HFFc6 (cell line): ENCODE measurements around the gene MT4. TPM values are rescaled to one million over a fixed set of nuclear protein-coding genes. Genes with fewer than 3 reads are reported as not detected.

Experiments
- DNase-seq: peaks from one replicate; pipeline ENCODE4 v3.0.0-alpha.2; 2018
- H3K27ac Mint-ChIP-seq: 2 replicates; pipeline ENCODE4 v1.8.0; 2020; ENCODE audit warnings: mild to moderate bottlenecking, mixed read lengths
- H3K27me3 Mint-ChIP-seq: 2 replicates; pipeline ENCODE4 v1.8.0; 2021; ENCODE audit warnings: mild to moderate bottlenecking, moderate library complexity, mixed read lengths; ENCODE audit not compliant: insufficient read depth
- H3K36me3 Mint-ChIP-seq: 2 replicates; pipeline ENCODE4 v1.8.0; 2021; ENCODE audit warnings: low read depth, mixed read lengths
- H3K4me1 Mint-ChIP-seq: 2 replicates; pipeline ENCODE4 v1.8.0; 2020; ENCODE audit warnings: low read depth, mixed read lengths
- H3K4me3 Mint-ChIP-seq: 2 replicates; pipeline ENCODE4 v1.8.0; 2020; ENCODE audit warnings: mild to moderate bottlenecking, moderate library complexity, mixed read lengths
- H3K9me3 Mint-ChIP-seq: 2 replicates; pipeline ENCODE4 v1.8.0; 2020; ENCODE audit warnings: mild to moderate bottlenecking, mixed read lengths
- CTCF ChIP-seq: fragments of 200-600 bp; sonication (generic); IDR thresholded peaks from 2 replicates; pipeline ENCODE4 v1.5.0; 2021; ENCODE audit warnings: antibody characterized with exemption, mild to moderate bottlenecking
- total RNA-seq, 6 experiments: library from RNA; stranded (reverse); fragmentation: NEBNext Ultra II Directional; extraction: Animal tissue kit (Norgen Biotek cat#: 25700); gene quantifications; 2 replicates in 1 of 6; 3 replicates in 5 of 6; pipeline ENCODE4 v1.2.3, GENCODE V29; 2021

MT4 gene
- total RNA-seq, 6 experiments from 2014 or later: not detected

- peaks cover 14% of the 10 kb centered on the region; the same call in 1 of the 2 replicates for H3K36me3 Mint-ChIP-seq
These were observed 41.2 kb downstream of the MT4 start for GRCh38 chr16:56606071-56606475.

GRCh38 chr16:56606476-56607108 lies 41.7 kb downstream of the MT4 start:
- H3K27me3 Mint-ChIP-seq: peaks cover 6% of the 10 kb centered on the region
- no peaks in the 10 kb centered on the region for H3K9me3 Mint-ChIP-seq
- peak; percentile 90 for DNase-seq
- peaks cover 58% of the 10 kb centered on the region for H3K4me1 Mint-ChIP-seq
- peak overlapping the region; percentile 84 for H3K4me3 Mint-ChIP-seq
- TF ChIP-seq CTCF: no peak
- peak overlapping the region; percentile 100 for H3K27ac Mint-ChIP-seq
- peaks cover 14% of the 10 kb centered on the region; the same call in 1 of the 2 replicates for H3K36me3 Mint-ChIP-seq

More at GRCh38 chr16:56606071-56606475, 41.2 kb downstream of the MT4 start:
- peak overlapping the region; percentile 84 for H3K4me3 Mint-ChIP-seq
- TF ChIP-seq CTCF: no peak
- peaks cover 6% of the 10 kb centered on the region for H3K27me3 Mint-ChIP-seq
- DNase-seq: no peak
- peaks cover 53% of the 10 kb centered on the region for H3K4me1 Mint-ChIP-seq
- H3K9me3 Mint-ChIP-seq: no peaks in the 10 kb centered on the region
- H3K27ac Mint-ChIP-seq: peak overlapping the region; percentile 100

GRCh38 chr16:56607109-56607618 lies 42.3 kb downstream of the MT4 start:
- TF ChIP-seq CTCF: no peak
- Mint-ChIP-seq H3K4me1 (peaks cover 61% of the 10 kb centered on the region), H3K9me3 (no peaks in the 10 kb centered on the region), H3K4me3 (peak overlapping the region; percentile 84), H3K36me3 (peaks cover 14% of the 10 kb centered on the region; the same call in 1 of the 2 replicates), H3K27me3 (peaks cover 6% of the 10 kb centered on the region), H3K27ac (peak overlapping the region; percentile 100)
- DNase-seq: peak; percentile 97

- H3K4me1 Mint-ChIP-seq: peaks cover 66% of the 10 kb centered on the region
- no peak for TF ChIP-seq CTCF
These were observed 42.8 kb downstream of the MT4 start for GRCh38 chr16:56607675-56608042.

GRCh38 chr16:56608043-56608875 lies 43.4 kb downstream of the MT4 start, which contains the start of gene MT2A:
MT2A (plus strand) TSS chr16:56608584; CDS start chr16:56608656, 72 bp downstream.
- H3K36me3 Mint-ChIP-seq: peaks cover 14% of the 10 kb centered on the region; the same call in 1 of the 2 replicates
- H3K27me3 Mint-ChIP-seq: peaks cover 6% of the 10 kb centered on the region
- TF ChIP-seq CTCF: no peak
- H3K4me1 Mint-ChIP-seq: peaks cover 71% of the 10 kb centered on the region
- H3K4me3 Mint-ChIP-seq: peak within 1 kb of the TSS; percentile 98
- H3K9me3 Mint-ChIP-seq: no peaks in the 10 kb centered on the region
- peak within 1 kb of the TSS; percentile 100 for H3K27ac Mint-ChIP-seq
- peak; percentile 95 for DNase-seq

More at GRCh38 chr16:56607675-56608042, 42.8 kb downstream of the MT4 start:
- no peaks in the 10 kb centered on the region for H3K9me3 Mint-ChIP-seq
- peaks cover 6% of the 10 kb centered on the region for H3K27me3 Mint-ChIP-seq
- no peak for DNase-seq
- peak overlapping the region; percentile 100 for H3K27ac Mint-ChIP-seq
- H3K36me3 Mint-ChIP-seq: peaks cover 14% of the 10 kb centered on the region; the same call in 1 of the 2 replicates
- peak overlapping the region; percentile 84 for H3K4me3 Mint-ChIP-seq
